ENCODE measurements around the gene EHMT1. TPM values are rescaled to one million over a fixed set of nuclear protein-coding genes. Genes with fewer than 3 reads are reported as not detected.

The EHMT1 gene
- total and polyA plus RNA-seq, 9 of the 15 experiments (the other 6 are each of a cell fraction or from before 2014, with no cell fraction given) = 2.2 to 76.0 (median 36.4) TPM

- TF ChIP-seq USF1 (CRISPR knock-in tag; IDR thresholded peaks at IDR 0.05) (peak; percentile 86), ZNF133 (CRISPR knock-in tag; IDR thresholded peaks at IDR 0.05) (no peak), CGGBP1 (CRISPR knock-in tag; IDR thresholded peaks at IDR 0.05) (no peak), NBN (IDR thresholded peaks at IDR 0.05; ENCODE audit: low read depth) (no peak), RAD51 (IDR thresholded peaks at IDR 0.05; ENCODE audit: borderline replicate concordance, low read depth) (peak; percentile 20; the same call in 1 of the 2 replicates), BHLHE40 (IDR thresholded peaks at IDR 0.05; ENCODE audit: low read length) (peak; percentile 99), NR0B1 (IDR thresholded peaks at IDR 0.05; ENCODE audit: partially characterized antibody) (no peak), E2F6 (IDR thresholded peaks at IDR 0.05; ENCODE audit: borderline replicate concordance in 1 of 2, extremely low read depth in 1 of 2, insufficient read depth in 1 of 2, insufficient read length in 1 of 2, low read depth in 1 of 2, low read length in 1 of 2, poor library complexity in 1 of 2, severe bottlenecking in 1 of 2) (peak; percentile 75 to 81), TCFL5 (CRISPR knock-in tag; conservative IDR thresholded peaks at IDR 0.05) (no peak), NRF1 (conservative IDR thresholded peaks at IDR 0.05 in 1 of 2, IDR thresholded peaks at IDR 0.05 in 1 of 2) (peak; percentile 56 to 58; a peak in 3 of 4 replicates), EP400 (IDR thresholded peaks at IDR 0.05) (peak; percentile 66; the same call in 1 of the 2 replicates), MAX (CRISPR knock-in tag; IDR thresholded peaks at IDR 0.05) (peak; percentile 96), CBX3 (IDR thresholded peaks at IDR 0.05; ENCODE audit: borderline replicate concordance in 1 of 2, low read length in 2 of 2) (peak in 1 of 2 experiments; percentile 18; a peak in 1 of 3 replicates), SIN3A (IDR thresholded peaks at IDR 0.05; ENCODE audit: borderline replicate concordance in 2 of 2, control insufficient read depth in 1 of 2, low read depth in 2 of 2, low read length in 2 of 2) (peak in 1 of 2 experiments; percentile 81; a peak in 1 of 4 replicates), NCOR1 (IDR thresholded peaks at IDR 0.05) (peak; percentile 17; the same call in 1 of the 2 replicates), SAFB (IDR thresholded peaks at IDR 0.05; ENCODE audit: borderline replicate concordance, low read depth, low read length) (peak; percentile 92), USF2 (CRISPR knock-in tag; IDR thresholded peaks at IDR 0.05) (peak; percentile 64)
These were observed 50.5 kb downstream of the EHMT1 start (continued) for GRCh38 chr9:137669261-137669672.
